Medulla oblongata (tissue), 1 donor: ENCODE results near the gene URAD.
"Not testable (repeated sequence)": the region's sequence is repeated elsewhere in the genome, so short reads cannot be mapped to it uniquely, and the experiment has no call there.

Experiments used
- DNase-seq: peaks from one replicate; pipeline ENCODE4 v3.0.0-alpha.2; 2015; ENCODE audit errors: extremely low spot score

Gene URAD, protein sequence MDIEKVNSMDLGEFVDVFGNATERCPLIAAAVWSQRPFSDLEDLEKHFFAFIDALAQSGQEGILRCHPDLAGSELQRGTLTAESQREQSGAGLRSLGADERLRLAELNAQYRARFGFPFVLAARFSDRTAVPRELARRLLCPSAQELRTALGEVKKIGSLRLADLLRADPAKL

DNA sequence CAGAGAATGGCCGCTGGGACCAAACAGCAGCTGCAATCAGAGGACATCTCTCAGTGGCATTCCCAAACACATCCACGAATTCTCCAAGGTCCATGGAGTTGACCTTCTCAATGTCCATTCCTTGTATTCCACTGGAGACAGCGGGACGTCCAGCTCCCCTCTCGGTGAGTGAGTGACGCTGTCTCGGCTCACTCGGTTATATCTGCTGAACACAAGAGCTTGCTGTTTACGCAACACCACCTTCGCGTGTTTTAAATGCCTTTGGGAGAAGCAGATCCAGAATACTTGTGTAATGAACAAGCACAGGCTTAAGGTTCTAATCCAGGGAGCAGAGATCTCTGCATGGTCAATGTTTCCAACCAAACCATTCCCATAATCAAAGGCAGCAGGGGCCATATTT is at the start of gene URAD:
Gene URAD (minus strand): TSS at position 174 of the 400 bp plus-strand sequence. CDS start 56 bp downstream, at position 118.
- no peak for DNase-seq

DNA sequence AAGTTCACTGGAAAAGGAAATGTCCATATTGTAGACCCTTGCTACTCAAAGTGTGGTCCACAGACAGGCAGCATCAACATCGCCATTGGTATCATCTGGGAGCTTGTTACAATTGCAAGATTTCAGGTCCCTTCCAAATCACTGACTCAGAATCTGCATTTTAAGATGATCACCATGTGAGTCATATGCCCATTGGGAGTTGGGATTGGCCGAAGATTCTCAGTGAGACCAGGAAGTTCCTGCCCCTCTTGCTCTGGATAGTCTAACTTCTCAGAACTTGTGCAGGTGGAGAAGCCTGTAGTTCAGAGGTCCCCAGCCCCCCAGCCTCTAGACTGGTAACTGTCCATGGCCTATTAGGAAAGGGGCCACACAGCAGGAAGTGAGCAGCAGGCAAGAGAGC is 48.9 kb upstream of the URAD start:
- no peak for DNase-seq

DNA sequence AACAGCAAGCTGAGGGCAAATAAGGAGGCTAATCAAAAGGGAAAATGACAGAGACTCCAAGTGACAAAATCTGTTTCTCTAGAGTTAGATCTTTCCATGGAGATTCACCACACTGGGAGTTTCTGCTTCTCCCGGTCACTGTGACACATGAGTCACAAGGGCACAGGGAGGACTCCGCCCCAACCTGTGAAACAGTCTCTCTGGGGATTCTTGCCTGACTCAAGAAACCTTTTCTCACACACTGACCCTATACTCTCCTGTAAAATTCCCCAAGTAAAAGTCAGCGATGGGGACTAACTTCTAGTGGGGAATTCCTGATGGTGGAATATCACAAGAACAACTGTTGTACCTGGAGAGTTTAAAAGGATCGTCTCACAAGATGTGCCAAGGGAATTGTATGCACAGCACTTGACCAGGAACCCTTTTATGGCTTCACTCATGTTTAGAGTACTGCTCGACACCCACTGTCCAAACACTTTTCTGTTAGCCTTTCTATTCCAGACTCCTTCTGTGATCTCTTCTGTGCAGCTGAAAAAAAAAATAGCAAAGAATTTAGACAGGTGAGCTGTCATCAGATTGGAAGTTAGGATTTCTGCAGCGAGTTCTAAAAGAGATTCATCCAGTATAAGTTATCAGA is 46.8 kb upstream of the URAD start:
- DNase-seq, result no peak

DNA sequence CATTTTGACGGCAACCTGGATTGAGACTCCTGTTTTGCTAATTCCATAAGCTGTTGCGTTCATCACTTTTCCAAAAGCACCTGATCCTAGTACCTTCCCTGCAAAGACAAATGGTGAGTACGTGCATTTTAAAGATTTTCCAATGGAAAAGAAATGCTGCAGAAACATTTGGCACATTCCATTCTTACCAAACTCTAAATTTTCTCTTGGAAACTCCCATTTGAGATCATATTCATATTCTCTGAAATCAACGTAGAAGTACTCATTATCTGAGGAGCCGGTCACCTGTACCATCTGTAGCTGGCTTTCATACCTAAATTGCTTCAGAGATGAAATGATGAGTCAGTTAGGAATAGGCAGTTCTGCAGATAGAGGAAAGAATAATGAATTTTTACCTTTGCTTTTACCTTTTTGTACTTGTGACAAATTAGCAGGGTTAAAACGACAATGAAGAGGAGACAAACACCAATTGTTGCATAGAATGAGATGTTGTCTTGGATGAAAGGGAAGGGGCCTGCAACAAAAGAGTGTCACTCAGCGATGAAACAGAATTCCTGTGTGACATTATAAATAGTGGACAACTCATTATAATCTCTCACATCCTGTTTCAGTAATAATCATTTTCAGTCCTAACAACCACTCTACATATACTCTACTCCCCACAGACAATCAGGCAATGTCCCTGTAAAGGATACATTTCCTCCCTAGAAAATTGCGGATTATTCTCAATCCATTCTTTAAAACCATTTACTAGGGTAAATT is 45.6 kb upstream of the URAD start:
- DNase-seq, result no peak

DNA sequence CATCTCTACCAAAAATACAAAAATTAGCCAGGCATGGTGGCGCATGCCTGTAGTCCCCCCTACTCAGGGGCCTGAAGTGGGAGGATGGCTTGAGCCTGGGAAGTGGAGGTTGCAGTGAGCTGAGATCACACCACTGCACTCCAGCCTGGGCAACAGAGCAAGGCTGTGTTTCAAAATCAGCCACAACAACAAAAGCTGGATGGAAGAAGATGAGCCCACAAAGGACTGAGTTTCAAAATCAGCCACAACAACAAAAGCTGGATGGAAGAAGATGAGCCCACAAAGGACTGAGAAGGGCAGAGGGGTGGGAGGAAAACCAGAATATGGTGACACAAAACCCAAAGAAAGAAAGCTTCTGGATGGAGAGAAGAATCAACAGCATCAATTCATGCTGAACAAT is 43.9 kb upstream of the URAD start:
- not testable (repeated sequence) for DNase-seq

DNA sequence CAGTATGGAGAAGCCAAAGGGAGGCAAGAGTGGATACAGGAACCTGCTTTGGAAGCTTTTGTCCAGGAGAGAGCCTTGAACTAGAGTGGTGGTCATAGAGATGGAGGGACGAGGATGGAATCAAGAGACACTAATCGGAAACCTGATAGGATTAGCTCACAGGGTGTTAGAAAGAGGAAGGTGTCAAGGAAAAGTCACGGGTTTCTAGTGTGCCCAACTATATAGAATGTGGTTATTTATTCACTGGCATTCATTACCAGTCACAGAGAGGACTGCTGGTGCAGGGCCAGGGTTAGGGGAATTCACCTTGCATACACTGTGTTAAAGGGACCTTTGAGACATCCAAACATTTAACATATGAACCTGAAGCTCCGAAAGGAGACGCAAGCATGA is 43.4 kb upstream of the URAD start:
- no peak for DNase-seq

DNA sequence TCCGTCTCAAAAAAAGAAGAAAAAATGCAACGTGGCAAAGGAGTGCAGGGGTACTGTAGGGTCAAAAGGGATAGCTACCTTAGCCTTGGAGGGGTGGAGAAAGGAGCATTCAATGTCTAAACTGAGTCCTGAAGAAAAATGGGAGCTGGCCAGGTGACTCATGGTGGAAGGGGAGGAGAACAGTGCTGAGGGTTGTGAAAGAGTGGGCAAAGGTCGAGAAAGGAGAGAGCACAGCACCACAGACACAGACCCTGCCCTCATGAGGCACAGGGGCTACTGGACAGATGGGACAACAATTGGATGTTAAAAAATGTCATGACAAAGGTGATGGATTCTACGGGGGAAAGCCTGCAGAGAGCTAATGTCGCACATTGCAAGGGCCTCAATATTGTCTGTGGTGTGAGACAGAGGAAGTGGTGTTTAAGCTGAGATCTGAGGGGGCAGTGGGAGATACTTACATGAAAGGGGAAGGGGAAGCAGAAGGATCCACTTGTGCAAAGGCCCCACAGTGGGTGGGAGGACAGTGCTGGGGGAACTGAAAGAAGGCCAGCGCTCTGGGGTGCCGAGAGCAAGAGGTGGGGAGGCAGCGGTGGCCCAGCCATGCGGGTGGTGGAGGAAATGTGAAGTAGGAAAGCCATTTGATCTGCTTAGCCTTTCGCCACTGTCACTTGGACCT is 42.9 kb upstream of the URAD start:
- DNase-seq, result peak; percentile 79

DNA sequence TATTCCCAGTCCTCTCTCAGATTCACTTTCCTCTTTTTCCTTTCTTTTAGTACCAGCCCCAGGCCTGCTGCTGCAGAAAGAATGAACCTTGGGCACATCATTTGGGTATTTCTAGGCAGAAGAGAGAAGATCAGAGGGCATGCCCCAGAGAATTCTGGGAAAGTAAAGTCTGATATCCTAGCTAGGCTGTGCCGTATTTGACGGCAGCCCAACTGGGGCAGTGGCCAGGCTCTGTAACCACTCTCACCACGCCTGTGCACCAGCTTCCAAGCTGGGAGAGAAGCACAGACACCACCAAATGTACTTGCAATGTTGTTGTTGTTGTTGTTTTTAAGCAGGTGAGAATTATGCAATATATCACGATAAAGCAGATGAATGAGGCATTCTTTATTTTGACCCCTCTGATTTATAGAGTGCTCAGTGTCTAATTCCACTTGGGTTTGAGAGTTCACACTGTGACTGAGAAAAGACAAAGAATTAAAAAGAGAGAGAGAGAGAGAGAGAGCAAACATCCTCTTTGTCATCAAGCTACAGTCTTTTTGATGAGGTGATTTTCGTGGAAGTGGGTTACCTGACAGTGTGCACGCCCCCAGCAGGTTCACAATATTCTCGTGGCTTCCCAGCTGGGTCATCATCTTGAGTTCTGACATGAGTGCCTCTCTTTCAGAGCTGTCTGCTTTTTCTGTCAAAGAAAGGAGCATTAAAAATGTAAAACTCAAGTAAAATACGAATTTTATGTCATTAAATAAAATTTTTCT is 39.3 kb upstream of the URAD start:
- no peak for DNase-seq

DNA sequence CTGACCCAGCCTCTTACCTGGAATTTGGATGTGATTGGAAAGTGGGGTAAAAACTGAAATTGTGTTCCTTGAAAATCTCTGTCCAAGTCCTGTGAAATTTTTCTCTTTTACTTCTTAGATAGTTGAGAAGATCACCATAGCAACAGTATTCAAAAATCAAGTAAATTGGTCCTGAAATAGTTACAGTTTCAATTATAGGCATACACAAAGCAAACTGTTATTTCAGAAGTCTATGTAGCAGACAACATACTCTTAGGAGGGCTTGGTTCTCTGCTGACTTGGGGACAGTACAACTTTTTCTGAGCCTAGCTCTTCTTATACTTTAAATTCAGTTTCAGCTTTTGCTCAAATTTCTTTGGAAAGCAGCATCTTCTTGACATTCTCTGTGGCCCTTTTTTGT is 38.6 kb upstream of the URAD start:
- no peak for DNase-seq

DNA sequence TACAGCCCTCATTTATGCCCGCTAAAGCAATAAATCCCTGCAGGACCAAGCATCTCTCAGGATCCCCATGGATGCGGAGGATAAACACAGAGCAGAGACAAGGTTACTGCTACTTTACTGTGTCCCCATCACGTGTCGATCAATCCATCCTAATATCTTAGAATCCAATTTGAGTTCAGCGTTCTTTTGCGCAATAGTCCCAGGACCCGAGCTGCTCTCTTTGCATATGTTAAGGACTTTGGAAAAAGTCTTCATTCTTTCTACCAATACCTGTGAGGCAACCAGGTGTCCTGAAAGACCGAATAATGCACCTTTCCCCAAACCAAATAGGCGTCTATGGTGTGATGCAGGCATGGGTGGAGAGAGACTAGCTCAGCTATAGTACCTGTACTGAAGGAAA is 38.0 kb upstream of the URAD start:
- DNase-seq, result no peak

DNA sequence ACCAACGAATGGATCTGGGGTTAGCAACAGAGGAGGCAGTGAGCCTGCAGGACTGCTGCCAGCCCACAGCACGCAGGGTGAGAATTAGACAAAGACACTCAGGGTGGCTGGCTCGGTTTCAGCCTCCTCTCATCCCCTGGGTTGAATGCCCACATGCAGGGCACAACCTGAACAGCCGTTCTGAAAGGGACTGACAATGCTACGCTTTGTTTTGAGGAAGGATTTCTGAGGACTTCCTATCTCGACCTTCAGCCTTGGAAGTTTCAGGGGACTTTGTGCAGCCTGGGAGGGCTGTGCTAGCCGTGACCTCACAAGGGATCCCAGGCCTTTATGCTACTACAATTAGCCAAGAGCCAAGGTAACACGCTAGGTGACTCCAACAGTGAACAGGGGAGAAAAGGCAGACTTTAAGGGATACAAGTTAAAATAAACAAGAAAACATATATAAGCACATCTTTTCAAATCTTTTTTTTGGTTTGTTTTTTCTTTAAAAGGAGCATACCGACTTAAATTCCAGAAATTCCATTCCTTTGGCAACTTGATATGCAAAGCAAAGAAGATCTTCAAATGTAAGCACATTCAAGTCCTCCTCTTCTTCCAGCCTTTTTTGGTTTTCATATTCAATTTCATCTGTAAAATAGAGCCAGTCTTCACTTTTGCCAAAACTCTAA is 34.5 kb upstream of the URAD start:
- no peak for DNase-seq

DNA sequence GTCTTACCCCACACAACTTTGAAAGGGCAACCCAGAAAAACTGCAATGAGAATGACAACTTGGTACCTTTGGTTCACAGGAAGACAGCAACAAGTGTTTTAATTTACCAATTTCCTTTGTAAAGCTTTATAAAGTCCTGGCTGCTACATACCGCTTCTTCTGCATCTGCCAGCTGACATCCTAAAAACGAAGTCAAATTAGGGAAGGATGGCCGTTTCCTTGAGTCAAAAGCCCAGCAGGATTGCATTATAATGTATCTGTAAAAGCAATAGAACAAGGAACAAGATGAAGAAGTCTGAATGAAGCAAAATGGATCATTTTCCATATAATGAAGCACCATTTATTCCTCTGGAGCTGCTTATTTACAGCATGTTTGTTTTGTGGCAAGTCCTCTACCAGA is 25.8 kb upstream of the URAD start:
- DNase-seq, result no peak

DNA sequence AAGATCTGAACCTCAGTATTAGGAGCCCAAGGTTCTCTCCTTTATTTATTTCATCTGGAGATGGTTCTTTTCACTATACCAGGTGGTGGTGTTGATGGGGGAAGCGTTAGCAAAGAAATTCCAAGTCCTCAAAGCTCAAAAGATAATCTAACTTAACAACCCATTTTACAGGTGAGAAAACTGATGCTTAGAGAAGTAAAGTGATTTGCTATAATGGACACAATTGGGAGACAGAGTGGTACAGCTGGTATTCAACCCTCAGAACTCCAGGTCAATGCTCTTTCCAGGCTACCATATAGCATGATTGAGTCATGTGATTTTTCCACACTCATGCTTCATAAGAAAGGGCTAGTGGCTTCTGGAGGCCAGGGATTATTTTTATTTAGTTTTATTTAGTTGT is 25.0 kb upstream of the URAD start:
- DNase-seq, result no peak

DNA sequence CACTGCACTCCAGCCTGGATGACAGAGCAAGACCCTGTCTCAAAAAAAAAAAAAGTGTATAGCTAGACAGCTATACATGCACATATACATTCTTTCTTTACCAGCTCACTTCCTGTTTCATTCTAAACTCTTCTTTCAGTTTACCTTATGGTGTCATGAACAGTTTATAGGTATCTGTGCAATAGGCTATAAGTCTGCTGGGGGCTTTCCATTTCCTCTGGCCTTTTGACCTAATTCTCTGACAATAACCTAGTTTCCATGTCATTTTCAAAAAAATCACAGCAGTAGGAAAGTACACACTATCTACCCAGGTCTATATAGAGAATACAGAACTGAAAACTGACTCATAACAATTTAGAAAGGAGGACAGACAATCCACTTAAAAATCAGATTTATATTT is 24.4 kb upstream of the URAD start:
- DNase-seq, result no peak

DNA sequence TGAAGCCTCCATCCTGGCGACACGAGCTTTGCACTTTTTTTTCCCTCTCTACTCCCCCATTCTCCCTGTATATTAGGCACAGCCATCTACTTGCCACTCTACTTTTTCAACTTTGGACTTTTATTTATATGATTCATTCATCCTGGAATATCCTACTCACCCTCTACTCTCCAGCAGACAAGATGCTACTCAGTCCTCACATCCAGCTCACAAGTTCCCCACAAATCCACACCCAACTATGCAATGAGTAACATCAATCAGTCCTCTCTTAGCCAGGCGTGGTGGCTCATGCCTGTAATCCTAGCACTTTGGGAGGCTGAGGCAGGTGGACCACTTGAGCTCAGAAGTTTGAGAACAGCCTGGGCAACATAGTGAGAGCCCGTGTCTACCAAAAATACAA is 23.9 kb upstream of the URAD start:
- DNase-seq, result no peak

DNA sequence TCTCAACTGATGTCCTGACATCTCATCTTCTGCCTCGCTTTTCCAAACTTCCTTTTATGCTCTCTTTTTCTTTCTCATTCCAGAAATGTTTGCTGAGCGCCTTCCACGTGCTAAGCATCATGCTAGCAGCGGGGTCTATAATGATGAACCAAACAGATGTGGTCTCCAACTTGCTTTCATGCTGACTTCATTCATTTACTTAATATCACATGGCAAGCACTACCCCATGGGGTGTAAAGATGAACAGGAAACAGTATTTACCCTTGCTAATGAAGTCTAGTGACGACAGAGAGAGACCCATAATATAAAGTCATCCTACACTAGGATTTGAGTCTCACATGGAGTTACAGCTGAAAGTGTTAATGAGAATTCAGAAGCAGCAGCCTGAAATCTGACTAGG is 21.6 kb upstream of the URAD start:
- DNase-seq, result no peak

DNA sequence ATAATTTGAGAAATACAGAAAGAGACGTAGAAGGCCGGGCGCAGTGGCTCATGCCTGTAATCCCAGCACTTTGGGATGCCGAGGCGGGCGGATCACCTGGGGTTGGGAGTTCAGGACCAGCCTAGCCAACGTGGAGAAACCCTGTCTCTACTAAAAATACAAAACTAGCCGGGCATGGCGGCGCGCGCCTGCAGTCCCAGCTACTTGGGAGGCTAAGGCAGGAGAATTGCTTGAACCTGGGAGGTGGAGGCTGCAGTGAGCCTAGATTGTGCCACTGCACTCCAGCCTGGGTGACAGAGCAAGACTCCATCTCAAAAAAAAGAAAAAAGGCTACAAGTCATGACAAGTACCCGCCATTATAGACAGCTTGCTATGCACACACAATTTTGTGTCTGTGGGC is 16.5 kb upstream of the URAD start:
- not testable (repeated sequence) for DNase-seq

DNA sequence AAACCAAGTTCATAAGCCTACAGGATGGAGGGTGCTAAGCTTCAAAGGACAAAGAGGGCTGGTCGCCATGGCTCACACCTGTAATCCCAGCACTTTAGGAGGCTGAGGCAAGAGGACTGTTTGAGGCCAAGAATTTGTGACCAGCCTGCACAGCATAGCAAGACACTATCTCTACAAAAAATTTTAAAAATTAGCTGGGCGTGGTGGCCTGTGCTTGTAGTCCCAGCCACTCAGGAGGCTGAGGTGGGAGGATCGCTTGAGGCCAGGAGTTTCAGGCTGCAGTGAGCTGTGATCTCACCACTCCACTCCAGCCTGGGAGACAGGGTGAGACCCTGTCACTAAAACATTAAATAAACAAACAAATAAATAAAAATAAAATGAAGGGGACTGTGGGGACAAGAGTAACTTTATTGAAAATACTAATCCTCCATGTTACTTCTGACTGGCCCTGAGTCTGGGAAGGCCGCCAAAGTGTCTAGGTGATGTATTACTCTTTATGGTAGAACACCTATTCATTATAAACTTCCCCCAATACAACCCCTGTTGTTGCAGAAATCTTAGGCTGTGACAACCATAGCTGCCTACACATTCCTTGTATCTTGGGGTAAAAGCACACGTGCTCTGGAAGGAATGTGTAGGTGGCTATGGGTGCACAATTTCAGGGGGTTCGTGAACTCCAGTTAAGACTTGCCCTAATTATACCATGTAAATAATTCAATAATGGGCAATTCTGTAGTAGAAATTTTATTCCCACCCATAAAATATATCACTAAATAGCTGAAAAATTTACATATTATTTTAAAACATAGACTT is 14.6 kb upstream of the URAD start:
- no peak for DNase-seq

DNA sequence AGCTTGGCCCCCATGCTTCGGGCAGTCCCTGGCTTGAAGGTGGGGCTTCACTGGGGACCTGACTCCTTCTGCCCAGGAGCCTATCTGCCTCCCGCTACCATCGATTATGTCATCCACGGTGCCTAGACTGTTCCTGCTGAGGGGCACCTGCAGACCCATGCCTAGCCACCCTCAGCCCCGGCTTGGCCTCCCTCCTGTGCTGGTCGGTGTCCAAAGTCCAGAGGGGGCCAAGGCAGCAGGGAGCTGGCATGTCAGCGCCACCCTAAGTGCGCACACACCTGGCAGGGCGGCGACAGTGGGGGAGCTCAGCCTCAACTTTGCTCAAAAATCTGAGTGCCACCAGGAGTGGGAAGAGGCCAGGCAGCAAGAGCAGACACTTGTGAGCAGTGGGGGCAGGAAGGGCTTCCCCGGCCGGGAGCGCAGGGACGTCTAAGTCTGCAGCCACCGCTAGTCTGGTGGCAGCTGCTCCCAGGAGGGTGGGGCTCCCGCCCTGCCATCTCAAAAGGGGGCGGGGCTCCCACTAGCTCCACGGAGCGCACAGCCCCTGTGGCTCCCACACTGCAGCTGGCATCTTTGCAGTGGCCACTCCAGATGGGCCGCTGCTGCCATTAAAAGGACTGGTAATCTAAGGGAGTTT is 13.5 kb upstream of the URAD start:
- DNase-seq, result no peak

DNA sequence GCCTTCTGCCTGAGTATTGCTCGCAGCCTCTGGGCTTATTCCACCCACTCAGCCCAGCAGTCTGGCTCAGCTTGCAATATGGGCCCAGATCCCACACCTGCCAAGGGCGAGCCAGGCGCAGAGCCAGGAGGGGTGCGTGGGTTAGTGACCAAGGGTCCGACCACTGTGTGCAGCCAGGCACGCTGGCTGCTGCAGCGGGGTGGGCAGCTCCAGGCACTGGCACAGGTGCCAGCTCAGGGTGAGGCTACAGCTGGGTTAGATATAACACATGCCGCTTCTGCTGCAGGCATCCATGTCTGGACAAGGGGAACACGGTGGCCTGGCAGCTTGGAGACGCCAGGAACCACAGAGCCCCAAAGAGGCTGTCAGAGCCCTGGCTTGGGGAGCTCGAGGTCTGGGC is 12.6 kb upstream of the URAD start:
- no peak for DNase-seq
